GM19193 (cell line): ENCODE measurements around the gene SLC12A8.

ENCODE experiments used
- POLR2A ChIP-seq: IDR thresholded peaks from 4 replicates; pipeline ENCODE4 v1.6.1; 2011; ENCODE audit not compliant: insufficient read depth, insufficient read length; ENCODE audit errors: extremely low read depth

The SLC12A8 gene

DNA sequence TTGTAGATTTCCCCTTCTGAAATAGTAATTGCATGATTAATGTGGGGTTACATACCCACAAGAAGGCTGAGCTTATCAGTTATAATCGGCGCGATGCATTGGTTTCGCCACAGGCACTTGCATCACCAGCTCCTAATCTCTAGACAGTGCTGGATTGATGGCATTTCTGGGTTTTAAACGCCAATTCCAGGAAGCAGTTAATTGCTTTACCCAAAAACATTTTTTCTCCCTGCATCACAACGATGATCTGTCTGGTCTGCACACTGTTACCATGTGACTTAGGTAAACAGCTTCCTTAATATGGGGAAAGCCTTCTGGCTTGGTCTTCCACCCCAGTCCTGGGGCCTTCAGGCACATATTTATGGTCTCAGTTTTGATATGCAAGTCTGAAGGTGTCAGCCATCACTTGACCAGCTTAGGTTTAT is 86.7 kb downstream of the SLC12A8 start:
- no peak for TF ChIP-seq POLR2A

DNA sequence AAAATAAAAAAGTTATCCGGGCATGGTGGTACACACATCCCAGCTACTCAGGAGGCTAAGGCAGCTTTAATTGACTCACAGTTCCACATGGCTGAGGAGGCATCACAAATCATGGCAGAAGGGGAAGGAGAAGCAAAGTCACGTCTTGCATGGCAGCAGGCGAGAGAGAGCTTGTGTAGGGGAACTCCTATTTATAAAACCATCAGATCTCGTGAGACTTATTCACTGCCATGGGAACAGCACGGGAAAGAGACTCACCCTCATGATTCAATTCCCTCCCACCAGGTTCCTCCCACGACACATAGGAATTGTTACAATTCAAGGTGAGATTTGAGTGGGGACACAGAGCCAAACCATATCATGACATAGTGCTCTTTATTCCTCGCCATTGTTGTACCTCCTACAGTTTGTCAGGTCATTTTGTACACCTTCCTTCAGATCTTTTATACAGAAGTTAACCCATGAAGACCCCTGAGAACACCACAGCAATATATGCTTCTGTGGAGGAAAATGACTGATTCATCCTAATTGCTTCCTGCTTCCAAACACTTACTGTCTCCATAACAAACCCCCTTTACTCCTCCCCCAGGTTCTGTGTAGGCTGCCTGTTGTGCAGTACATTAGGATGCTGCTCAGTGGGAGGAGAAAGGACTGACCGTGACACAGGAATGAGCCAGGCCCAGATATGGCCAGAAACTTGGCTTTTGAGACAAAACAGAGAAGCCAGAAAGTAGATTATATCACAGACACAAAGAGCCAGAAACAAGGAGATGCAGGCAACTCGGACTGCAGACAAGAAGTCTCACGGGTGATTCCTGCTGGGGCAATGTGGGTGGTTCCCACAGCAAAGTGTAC is 88.9 kb downstream of the SLC12A8 start:
- TF ChIP-seq POLR2A, result no peak

DNA sequence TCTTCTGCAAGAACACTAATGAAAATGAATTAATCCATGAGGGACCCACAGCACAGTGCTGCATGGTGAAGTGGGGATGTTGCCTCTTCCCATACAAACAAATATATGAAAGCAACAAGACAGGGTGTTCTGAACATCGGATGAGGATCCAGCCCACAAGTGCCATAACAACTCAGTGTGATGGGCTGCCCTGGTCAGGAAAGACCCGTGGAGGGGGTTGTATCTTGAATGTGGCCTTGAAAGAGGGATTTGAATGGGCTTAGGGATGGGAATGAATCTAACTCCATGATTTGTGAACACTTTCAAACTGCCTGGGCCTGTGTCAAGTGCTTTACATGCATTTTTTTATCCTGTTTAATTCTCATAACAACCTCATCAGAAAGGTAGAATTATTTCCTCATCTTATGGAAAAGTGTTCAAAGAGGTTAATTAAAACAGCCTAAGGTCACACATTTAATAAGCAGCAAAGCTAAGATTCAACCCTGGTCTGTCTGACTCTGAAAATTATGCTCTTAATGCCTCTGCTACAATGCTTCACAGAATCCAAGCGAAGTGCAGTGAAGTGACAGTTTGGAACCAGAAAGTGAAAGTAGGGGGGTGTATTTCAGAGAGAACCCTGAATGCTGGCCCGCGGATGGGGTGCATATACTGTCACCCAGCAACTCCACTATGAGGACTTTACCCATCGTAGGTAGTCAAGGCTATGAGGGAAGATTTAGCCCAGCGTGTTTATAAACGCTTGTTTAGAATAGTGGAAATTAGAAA is 91.1 kb downstream of the SLC12A8 start:
- no peak for TF ChIP-seq POLR2A

DNA sequence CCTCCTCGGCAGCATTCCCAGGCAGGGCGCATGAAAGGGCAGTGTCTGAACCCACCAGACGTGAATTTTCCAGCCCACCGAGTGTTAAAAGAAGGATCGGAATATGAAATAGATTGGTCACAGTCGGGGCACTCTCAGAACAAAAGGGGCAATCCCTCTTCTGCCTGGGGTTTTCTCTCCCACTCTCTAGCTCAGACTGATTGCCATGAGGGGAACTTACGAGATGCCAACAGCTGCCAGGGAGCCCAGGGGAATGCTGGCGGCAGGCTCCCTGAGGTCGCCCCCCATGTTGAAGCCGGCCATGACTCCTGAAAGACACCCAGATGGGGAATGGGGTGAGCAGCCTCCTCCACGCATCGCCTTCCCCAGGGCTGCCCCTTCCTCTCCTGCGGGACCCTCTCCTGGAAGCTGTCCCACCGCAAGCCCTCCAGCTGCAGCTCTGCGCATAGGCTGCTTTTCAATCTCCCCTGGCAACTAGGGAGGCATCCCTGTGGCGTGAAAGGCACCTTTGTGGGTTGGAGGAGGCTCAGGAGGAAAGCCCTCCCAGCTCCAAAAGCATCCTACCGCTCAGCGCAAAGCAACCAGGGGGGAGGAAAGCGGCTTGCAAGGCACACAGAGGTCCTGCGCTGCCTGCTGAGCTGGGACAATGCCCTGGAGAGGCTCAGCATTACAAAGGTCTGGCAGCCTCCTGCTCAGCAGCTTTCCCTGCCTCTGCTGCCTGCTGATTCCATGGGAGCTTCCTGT is 92.0 kb downstream of the SLC12A8 start:
- TF ChIP-seq POLR2A, result no peak

DNA sequence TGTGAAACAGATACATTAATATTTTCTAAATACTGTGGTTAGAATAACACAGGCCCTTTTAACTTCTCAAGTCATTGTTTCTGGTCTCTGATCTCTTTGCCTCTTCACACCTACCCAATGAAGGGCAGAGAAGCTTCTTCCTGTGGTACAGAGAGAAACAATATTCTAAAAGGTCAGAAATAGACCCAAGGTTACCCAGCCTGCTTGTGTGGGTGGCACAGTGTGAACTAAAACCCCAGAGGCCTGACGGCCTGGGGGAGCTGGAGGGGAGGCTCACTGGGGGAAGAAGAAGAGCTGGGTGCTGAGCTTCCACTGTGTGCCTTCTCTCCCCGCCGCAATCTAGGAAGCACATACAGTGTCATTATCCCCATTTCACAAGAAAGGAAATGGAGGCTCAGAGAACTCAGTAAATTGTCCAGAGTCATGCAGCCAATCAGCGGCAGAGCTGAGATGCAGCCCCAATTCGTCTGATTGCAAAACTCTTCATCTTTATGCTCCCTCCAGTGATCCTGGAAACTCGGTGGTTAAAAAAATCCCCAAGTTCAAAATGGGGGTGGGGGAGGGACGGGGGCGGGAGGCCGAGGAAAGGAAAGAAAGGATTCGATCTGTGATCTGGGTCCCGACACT is 92.7 kb downstream of the SLC12A8 start:
- no peak for TF ChIP-seq POLR2A

DNA sequence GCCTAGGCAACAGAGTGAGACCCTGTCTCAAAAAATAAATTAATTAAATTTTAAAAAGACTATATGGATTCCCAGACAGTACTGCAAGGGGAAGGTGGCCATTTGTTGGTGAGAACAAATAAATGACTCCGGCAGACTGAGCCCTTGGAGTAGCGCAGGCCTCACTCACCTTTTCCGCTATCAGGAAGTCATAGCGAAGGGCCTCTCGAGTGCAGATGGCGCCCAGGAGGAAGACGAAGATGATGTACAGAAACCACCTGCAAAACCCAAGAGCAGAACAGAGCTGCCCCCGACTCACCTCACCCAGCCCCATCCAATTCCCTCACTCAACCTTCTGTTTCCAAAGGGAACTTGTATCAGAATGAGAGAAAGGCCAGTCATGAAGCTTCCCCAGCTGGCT is 93.9 kb downstream of the SLC12A8 start:
- no peak for TF ChIP-seq POLR2A

DNA sequence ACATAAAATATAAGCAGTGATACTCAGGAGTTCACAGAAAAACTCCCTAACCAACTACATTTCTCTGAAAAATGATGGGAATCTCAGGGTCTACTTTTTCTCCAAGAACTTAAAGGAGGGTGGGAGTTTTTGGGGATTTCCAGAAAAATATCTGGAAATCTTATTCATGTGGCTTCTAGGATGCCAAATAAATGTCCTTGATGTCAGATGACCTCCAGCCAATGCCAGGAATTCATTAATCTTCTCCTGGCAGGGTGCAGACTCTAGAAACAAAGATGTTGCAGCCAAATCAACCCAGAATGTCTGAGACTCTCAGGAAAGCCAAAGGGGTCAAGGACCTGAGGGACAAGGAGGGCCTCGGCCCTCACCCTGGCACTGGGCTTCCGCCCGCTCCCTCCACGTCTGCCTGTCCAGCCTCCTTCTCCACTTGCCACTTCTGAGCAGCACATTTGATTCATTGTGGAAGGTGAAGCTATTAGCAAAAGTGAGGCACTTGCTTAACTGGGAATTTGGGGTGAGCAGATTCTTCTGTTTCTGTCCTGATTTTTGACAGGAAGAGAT is 94.8 kb downstream of the SLC12A8 start:
- TF ChIP-seq POLR2A, result no peak

DNA sequence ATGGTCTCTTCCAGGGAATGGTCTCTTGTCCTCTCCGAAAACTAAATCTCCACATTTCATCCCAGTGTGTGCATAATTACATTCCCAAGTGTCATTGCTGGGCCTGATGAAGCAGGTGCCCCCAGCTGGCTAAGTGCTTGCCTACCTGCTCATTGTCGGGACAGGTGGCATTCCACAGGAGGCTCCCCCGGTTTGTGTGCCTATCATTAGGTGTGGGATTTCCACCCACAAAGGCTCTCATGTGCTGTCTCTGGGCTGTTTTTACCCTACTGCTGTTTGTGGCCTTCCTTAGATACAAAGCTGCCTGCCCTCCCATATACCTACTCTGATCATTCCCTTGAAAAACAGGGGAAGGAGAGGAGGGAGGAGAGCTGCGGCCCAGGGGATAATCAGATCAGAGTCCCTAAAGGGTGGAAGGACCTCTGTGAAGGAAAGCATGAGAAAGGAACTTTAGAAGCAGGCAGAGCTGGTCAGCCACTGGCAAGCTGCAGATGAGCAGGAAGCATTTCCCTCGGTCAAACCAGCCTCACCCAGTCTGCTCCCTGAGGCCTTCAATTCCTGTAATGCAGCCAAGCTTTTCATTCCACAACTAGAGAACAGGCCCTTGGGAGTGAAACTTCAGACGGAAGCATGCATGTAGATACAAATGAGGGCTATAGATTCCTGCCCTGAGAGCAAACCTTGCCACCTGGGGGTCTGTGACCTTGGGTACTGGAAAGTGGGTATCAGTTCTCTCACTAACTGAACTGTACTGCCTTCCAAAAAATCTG is 96.1 kb downstream of the SLC12A8 start:
- TF ChIP-seq POLR2A, result no peak

DNA sequence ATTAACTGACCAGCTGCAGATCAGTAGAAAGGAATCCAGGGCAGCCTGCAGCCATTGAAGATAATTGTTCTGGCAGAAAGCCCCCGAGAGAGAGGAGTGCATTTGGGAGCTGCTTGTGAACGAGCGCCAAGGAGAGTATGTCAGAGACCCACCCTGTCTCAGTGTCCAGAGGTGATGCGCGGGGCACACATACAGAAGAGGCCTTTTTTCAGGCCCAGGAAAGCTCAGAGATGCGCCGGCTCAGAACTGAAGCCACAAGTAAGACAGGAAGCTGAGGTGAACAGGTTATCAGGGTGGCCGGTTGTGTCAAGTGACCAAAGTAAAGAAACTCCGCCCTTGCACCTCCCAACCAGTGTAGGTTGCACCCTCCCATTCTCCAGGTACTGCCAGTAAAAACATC is 96.9 kb downstream of the SLC12A8 start:
- TF ChIP-seq POLR2A, result no peak

DNA sequence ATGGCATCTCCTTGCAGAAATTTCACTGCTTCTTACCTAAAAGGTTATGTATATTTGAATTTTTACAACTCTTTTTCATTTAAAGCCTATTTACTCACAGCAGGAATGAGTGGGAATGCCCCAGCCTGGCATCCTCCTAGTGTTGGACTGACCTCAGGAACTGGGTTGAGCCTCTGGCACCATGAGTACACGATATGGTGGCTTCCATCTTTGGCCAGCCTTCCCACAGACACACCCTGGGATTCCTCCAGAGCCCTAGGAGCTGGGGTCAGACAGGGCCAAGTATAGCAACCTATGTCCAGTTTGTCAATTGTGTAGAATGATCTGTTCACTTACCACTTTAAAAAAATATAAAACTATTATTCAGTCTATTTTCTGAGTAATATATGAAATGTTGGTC is 99.6 kb downstream of the SLC12A8 start:
- TF ChIP-seq POLR2A, result no peak

DNA sequence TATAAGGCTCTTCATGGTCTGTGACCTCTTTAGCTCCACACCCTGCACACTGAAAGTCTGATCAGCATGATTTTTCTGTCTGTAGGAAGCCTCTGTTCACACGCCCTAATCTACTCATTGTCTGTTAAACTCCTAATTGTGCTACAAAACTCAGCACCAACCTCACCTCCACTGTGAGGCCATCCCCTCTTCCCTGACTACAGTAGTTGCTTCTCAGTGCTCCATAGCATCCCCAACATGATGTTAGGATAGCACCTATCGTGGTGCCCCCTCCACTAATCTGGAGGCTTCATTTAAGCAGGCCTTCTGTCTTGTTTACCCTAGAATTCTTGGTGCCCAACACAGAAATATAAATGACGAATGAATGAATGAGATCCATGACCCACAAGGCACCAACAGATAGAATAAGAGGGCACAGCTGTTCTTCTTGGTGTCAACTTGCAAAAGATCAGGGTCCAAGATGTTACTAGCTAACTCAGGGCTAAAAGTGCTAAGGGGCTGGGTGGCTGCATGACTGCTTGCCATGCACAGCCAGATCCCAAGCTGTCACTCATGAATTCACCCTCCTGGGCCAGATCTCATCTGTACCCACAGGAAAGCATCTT is 101.6 kb downstream of the SLC12A8 start:
- no peak for TF ChIP-seq POLR2A

DNA sequence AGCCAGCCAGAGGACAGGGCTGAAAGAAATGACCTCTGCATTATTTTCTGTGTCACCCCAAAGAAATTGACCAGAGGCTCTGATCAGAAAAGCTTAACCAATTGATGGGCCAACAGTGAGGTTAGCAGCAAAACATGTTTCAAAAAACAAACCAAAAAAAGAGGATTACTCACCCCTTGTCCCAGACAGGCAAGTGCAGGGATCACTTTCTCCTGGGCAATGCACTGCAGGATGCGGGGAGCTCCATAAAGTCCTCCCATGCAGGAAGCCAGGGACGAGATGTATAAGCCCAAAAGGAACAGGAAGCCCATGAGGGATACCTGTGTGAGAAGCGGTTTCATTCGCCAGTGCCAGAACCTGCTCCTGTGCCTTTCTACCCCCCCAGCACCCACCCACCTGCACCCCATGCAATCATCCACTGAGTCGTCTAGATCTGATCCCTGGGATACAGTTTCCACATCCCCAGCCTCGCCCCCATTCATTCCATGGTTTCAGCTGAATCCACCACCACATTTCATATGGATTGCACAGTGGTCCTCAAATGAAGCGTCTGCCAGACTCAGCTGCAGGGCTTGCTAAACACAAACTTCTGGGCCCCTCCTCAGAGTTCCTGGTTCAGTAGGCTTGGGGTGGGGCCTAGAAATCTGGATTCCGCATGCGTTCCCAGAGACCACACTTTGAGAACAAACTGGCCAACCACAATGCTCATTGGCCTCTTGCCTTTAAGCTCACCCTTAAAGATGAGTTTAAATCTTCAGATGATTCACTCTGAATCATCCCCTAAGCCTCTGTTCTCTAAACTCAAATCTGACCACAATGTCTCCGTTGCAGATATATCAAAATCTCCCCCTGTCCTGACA is 102.3 kb downstream of the SLC12A8 start:
- peak; percentile 24 for TF ChIP-seq POLR2A

DNA sequence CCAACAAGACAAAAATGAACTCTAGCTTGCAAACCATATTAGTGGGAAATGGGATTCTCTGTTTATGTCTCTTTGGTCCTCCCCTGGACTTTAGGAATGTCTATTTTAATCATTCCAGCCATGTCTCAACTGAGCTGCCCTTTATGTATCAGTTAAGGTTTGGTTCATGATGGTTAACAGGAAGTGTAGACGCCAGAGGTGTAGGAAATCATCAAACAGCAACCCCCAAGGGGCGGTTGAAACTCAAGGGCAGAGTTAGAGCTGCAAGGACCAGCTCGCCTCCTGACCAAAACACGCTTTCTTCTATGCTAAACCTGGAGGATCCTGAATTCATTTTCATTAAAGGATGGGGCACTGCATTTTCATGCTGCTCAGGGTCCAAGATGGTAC is 103.0 kb downstream of the SLC12A8 start:
- TF ChIP-seq POLR2A, result no peak
